Endothelial cell of umbilical vein (primary cell): Measurements from ENCODE around the gene NECTIN2. TPM values are rescaled to one million over a fixed set of nuclear protein-coding genes. Genes with fewer than 3 reads are reported as not detected.

ENCODE experiments used
- BruUV-seq: library from RNA; stranded (reverse); fragments of 400-500 nt; replicated peaks from 2 replicates; lab custom pipeline; 2021; lab: Mats Ljungman, UMichigan
- CTCF ChIA-PET: fragments of 300-600, 350-600 bp; sonication (Branson Sonifier 250); formaldehyde crosslinking; loops from one replicate; lab custom pipeline; 2021; ENCODE audit warnings: antibody characterized with exemption, inconsistent platforms; lab: Charles Lee
- POLR2A ChIA-PET: fragments of 300-600, 350-600 bp; sonication (Branson Sonifier 250); formaldehyde crosslinking; loops from one replicate; lab custom pipeline; 2021; ENCODE audit warnings: antibody characterized with exemption, inconsistent platforms; lab: Charles Lee
- DNase-seq: peaks from one replicate; pipeline ENCODE4 v3.0.0-alpha.2; 2011; ENCODE audit warnings: low read depth, low spot score
- FAIRE-seq: peaks from 2 replicates; lab custom pipeline; 2011; peaks lifted over from hg19 to GRCh38; lab: Jason Lieb, UNC
- H2AFZ ChIP-seq: 2 replicates; pipeline ENCODE4 v1.6.0; 2012; ENCODE audit warnings: low read depth, low read length, control low read depth, inconsistent platforms
- H3K27ac ChIP-seq: 2 replicates; pipeline ENCODE4 v1.5.1; 2011; ENCODE audit warnings: low read depth, mild to moderate bottlenecking, control low read depth, low read length, moderate library complexity; ENCODE audit not compliant: insufficient read depth
- H3K27me3 ChIP-seq, 2 experiments: 2 replicates each; pipeline versions ENCODE4 v1.6.0 to v1.6.1; 2011; ENCODE audit warnings: low read length in 2 of 2, mixed read lengths in 1 of 2; ENCODE audit not compliant: control insufficient read depth in 2 of 2, insufficient read depth in 2 of 2
- H3K36me3 ChIP-seq, 2 experiments: 2 replicates in 1 of 2; 3 replicates in 1 of 2; pipeline ENCODE4 v1.5.1; 2011; ENCODE audit warnings: low read length in 2 of 2, mild to moderate bottlenecking in 1 of 2, moderate library complexity in 1 of 2; ENCODE audit not compliant: control insufficient read depth in 2 of 2, insufficient read depth in 2 of 2; ENCODE audit errors: extremely low read depth in 1 of 2
- H3K4me1 ChIP-seq: 3 replicates; pipeline ENCODE4 v1.5.1; 2011; ENCODE audit warnings: mild to moderate bottlenecking, low read length; ENCODE audit not compliant: control insufficient read depth, insufficient read depth; ENCODE audit errors: extremely low read depth
- H3K4me2 ChIP-seq: 2 replicates; pipeline ENCODE4 v1.6.1; 2011; ENCODE audit warnings: low read length, control low read depth, mixed read lengths; ENCODE audit not compliant: insufficient read depth
- H3K4me3 ChIP-seq, 3 experiments: fragments of 200-600 bp in 1 of 3; sonication (generic), shearing (Covaris generic) in 1 of 3; replicated peaks in 1 of 3; 2 replicates each; pipeline ENCODE4 v1.5.1; 2011 to 2016; ENCODE audit warnings: control low read depth in 3 of 3, low read length in 3 of 3, mild to moderate bottlenecking in 2 of 3, inconsistent platforms in 1 of 3, low read depth in 1 of 3, moderate library complexity in 1 of 3; ENCODE audit not compliant: insufficient read depth in 1 of 3
- H3K79me2 ChIP-seq: 2 replicates; pipeline ENCODE4 v1.6.0; 2012; ENCODE audit warnings: low read length, inconsistent platforms; ENCODE audit not compliant: control insufficient read depth, insufficient read depth
- H3K9ac ChIP-seq: replicated peaks from 2 replicates; pipeline ENCODE3; 2011; ENCODE audit warnings: low read length, control low read depth; ENCODE audit not compliant: insufficient read depth; ENCODE audit errors: extremely low read depth
- H3K9me1 ChIP-seq: replicated peaks from 3 replicates; pipeline ENCODE4 v1.6.0; 2011; ENCODE audit warnings: mild to moderate bottlenecking, low read length; ENCODE audit not compliant: control insufficient read depth, insufficient read depth; ENCODE audit errors: extremely low read depth
- H3K9me3 ChIP-seq: replicated peaks from 2 replicates; pipeline ENCODE4 v1.5.1; 2012; ENCODE audit warnings: low read length, inconsistent platforms; ENCODE audit not compliant: control insufficient read depth, insufficient read depth
- H4K20me1 ChIP-seq: replicated peaks from 2 replicates; pipeline ENCODE3; 2011; ENCODE audit warnings: mild to moderate bottlenecking, low read length; ENCODE audit not compliant: control insufficient read depth, insufficient read depth; ENCODE audit errors: extremely low read depth
- EZH2 ChIP-seq: IDR thresholded peaks from 2 replicates; pipeline ENCODE4 v1.6.1; 2012; ENCODE audit warnings: borderline replicate concordance, low read depth, mild to moderate bottlenecking, moderate library complexity, low read length, inconsistent platforms; ENCODE audit not compliant: severe bottlenecking
- FOS ChIP-seq: IDR thresholded peaks from 2 replicates; pipeline ENCODE4 v1.6.1; 2011; ENCODE audit warnings: mild to moderate bottlenecking, low read length, moderate library complexity, borderline replicate concordance; ENCODE audit not compliant: insufficient read depth
- POLR2A ChIP-seq: IDR thresholded peaks from 2 replicates; pipeline ENCODE4 v1.6.1; 2012; ENCODE audit warnings: low read depth, mild to moderate bottlenecking, control low read depth, low read length
- POLR2AphosphoS5 ChIP-seq: IDR thresholded peaks from 2 replicates; pipeline ENCODE4 v1.6.1; 2012; ENCODE audit warnings: low read depth, mild to moderate bottlenecking, control low read depth, low read length, moderate library complexity; ENCODE audit not compliant: insufficient read depth
- dilution Hi-C: fragments of 300-500 bp; cut with MboI; formaldehyde crosslinking; loops from one replicate; pipeline ENCODE4 v1.15.0; 2019; ENCODE audit warnings: low sequenced_read_pairs; ENCODE audit not compliant: extremely low pct_ligation_motif_present
- intact Hi-C: fragments of 100-400 bp; cut with micrococcal nuclease; formaldehyde crosslinking; loops from one replicate; pipeline ENCODE4 v1.10.0; 2022
- polyA plus RNA-seq, 4 experiments: library from polyadenylated mRNA; depleted of rRNA in 3 of 4; stranded (reverse) in 3 of 4; unstranded in 1 of 4; fragments of >200 nt; gene quantifications; 2 replicates each; pipeline versions ENCODE4 v1.2.1 to v1.2.3, GENCODE V29; 2011 to 2012; ENCODE audit warnings: missing spikeins in 1 of 4
- total RNA-seq: library from RNA; stranded (reverse); gene quantifications from 2 replicates; pipeline ENCODE4 v1.2.3, GENCODE V29; 2021
- TF ChIP-seq, protein P1 (sequence below): IDR thresholded peaks from 2 replicates; pipeline ENCODE4 v1.6.1; 2011; ENCODE audit not compliant: insufficient read depth, insufficient read length
- TF ChIP-seq, protein P2 (sequence below), 2 donors: IDR thresholded peaks; 1 replicate in 1 of 2; 2 replicates in 1 of 2; pipeline ENCODE4 v1.5.1; 2011; ENCODE audit warnings: low read length in 2 of 2, mild to moderate bottlenecking in 2 of 2, moderate library complexity in 2 of 2, control low read depth in 1 of 2, inconsistent platforms in 1 of 2, low read depth in 1 of 2; ENCODE audit not compliant: insufficient read depth in 1 of 2; ENCODE audit errors: extremely low read depth in 1 of 2

The NECTIN2 gene
- total and polyA plus RNA-seq, 2 donors (not counting 3 experiments of a cell fraction or from before 2014, with no cell fraction given): 211 to 238 TPM

DNA sequence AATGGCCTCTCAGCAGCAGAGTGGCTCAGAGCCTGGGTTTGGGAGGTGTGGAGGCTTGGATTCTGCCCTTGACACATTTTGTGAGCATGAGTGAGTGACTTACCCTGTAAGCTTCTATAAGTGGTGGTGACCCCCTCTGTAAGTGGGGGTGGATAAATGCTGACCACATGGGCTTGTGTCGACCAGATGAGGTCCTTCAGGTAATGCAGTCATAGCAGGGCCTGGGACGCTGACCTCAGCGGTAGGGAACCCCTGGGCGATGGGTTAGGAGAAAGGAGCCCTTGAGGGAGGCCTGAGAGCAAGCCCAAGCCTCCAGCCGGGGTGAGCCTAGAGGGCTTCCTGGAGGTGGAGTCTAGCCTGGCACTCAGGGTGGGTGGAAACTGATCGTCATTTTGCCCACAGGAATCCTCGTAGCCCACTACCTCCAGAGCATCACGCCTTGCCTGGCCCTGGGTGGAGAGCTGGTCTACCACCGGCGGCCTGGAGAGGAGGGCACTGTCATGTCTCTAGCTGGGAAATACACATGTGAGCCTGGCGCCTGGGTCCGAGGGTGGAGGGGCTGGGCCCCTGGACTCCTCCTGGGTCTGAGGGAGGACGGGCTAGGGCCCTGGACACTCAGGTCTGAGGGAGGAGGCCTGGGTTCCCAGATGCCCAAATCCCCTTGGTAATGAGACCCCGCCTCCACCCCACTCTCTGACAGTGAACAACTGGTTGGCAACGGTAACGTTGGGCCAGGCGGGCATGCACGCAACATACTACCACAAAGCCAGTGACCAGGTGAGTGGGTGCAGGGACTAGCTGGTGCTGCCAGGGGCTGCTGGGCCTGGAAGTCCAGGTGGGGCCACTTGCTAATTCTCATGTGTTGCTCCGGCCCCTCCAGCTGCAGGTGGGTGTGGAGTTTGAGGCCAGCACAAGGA lies 54.5 kb downstream of the NECTIN2 start:
- H4K20me1 ChIP-seq: no peaks in the 10 kb centered on the region
- H3K9ac ChIP-seq: no peak overlapping the region
- peaks cover 2 to 6% of the 10 kb centered on the region in 2 experiments for H3K27me3 ChIP-seq
- H3K4me3 ChIP-seq: no peak overlapping the region
- CTCF ChIA-PET: no interaction called here
- H3K36me3 ChIP-seq: peaks cover 5 to 25% of the 10 kb centered on the region in 2 experiments
- H3K27ac ChIP-seq: no peak overlapping the region
- H3K9me3 ChIP-seq: no peaks in the 10 kb centered on the region
- DNase-seq: no peak
- POLR2A ChIA-PET: no interaction called here
- no peak for FAIRE-seq
- no TSS peak for BruUV-seq
- no peak for TF ChIP-seq FOS
- no peak for TF ChIP-seq POLR2AphosphoS5
- no peak for TF ChIP-seq EZH2
- TF ChIP-seq, protein P1, sequence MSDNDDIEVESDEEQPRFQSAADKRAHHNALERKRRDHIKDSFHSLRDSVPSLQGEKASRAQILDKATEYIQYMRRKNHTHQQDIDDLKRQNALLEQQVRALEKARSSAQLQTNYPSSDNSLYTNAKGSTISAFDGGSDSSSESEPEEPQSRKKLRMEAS: no peak
- no peak for TF ChIP-seq POLR2A
- TF ChIP-seq, protein P2, sequence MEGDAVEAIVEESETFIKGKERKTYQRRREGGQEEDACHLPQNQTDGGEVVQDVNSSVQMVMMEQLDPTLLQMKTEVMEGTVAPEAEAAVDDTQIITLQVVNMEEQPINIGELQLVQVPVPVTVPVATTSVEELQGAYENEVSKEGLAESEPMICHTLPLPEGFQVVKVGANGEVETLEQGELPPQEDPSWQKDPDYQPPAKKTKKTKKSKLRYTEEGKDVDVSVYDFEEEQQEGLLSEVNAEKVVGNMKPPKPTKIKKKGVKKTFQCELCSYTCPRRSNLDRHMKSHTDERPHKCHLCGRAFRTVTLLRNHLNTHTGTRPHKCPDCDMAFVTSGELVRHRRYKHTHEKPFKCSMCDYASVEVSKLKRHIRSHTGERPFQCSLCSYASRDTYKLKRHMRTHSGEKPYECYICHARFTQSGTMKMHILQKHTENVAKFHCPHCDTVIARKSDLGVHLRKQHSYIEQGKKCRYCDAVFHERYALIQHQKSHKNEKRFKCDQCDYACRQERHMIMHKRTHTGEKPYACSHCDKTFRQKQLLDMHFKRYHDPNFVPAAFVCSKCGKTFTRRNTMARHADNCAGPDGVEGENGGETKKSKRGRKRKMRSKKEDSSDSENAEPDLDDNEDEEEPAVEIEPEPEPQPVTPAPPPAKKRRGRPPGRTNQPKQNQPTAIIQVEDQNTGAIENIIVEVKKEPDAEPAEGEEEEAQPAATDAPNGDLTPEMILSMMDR (IDR thresholded peaks at IDR 0.05; ENCODE audit: extremely low read depth in 1 of 2, insufficient read depth in 1 of 2, low read depth in 1 of 2, low read length in 2 of 2): no peak
- no peak overlapping the region for H3K4me2 ChIP-seq
- H2AFZ ChIP-seq: no peak overlapping the region
- intact Hi-C loops (no loop called here), dilution Hi-C loops (no loop called here)
- peaks cover under 1% of the 10 kb centered on the region for H3K4me1 ChIP-seq
- H3K9me1 ChIP-seq: no peaks in the 10 kb centered on the region
- H3K79me2 ChIP-seq: peaks cover 2% of the 10 kb centered on the region
